Liver (tissue), 9 donors: ENCODE data around the gene GABPB1. TPM values are rescaled to one million over a fixed set of nuclear protein-coding genes. Genes with fewer than 3 reads are reported as not detected.

Experiments
- DNase-seq: peaks from one replicate; pipeline ENCODE4 v3.0.0-alpha.2; 2017; ENCODE audit warnings: low spot score
- H3K27ac ChIP-seq, 2 donors: one replicate each; pipeline ENCODE4 v1.7.0; 2013; ENCODE audit warnings: inconsistent platforms in 2 of 2, low read length in 2 of 2, control low read depth in 1 of 2, low read depth in 1 of 2, mild to moderate bottlenecking in 1 of 2
- H3K27me3 ChIP-seq, 4 donors: one replicate each; pipeline versions ENCODE4 v1.6.1 to v1.7.0; 2013; ENCODE audit warnings: low read length in 3 of 4, inconsistent platforms in 1 of 4, mild to moderate bottlenecking in 1 of 4, moderate library complexity in 1 of 4; ENCODE audit not compliant: control insufficient read depth in 4 of 4, insufficient read depth in 4 of 4
- H3K36me3 ChIP-seq, 4 donors: one replicate each; pipeline versions ENCODE4 v1.6.1 to v1.7.0; 2013; ENCODE audit warnings: low read length in 3 of 4, mild to moderate bottlenecking in 3 of 4, low read depth in 1 of 4, moderate library complexity in 1 of 4; ENCODE audit not compliant: control insufficient read depth in 4 of 4, insufficient read depth in 3 of 4
- H3K4me1 ChIP-seq, 4 donors: one replicate each; pipeline versions ENCODE4 v1.6.1 to v1.7.0; 2013; ENCODE audit warnings: low read length in 3 of 4, mild to moderate bottlenecking in 3 of 4, moderate library complexity in 1 of 4; ENCODE audit not compliant: control insufficient read depth in 4 of 4, insufficient read depth in 4 of 4
- H3K4me3 ChIP-seq, 3 donors: one replicate each; pipeline versions ENCODE4 v1.6.1 to v1.7.0; 2013; ENCODE audit warnings: low read length in 3 of 3, control low read depth in 1 of 3, low read depth in 1 of 3, mild to moderate bottlenecking in 1 of 3
- H3K9ac ChIP-seq, 2 donors: one replicate each; pipeline ENCODE4 v1.7.0; 2013; ENCODE audit warnings: low read length in 2 of 2, mild to moderate bottlenecking in 2 of 2, moderate library complexity in 2 of 2, control low read depth in 1 of 2, low read depth in 1 of 2
- H3K9me3 ChIP-seq, 4 donors: one replicate each; pipeline versions ENCODE4 v1.6.1 to v1.7.0; 2013; ENCODE audit warnings: low read length in 3 of 4; ENCODE audit not compliant: control insufficient read depth in 4 of 4
- EGR1 ChIP-seq, 2 donors: IDR thresholded peaks; 2 replicates each; pipeline ENCODE4 v1.6.1; 2016 to 2018; ENCODE audit warnings: antibody characterized with exemption in 2 of 2, low read depth in 2 of 2
- FOXA1 ChIP-seq: IDR thresholded peaks from 2 replicates; pipeline ENCODE4 v1.6.1; 2016; ENCODE audit warnings: antibody characterized with exemption
- FOXA2 ChIP-seq: IDR thresholded peaks from 2 replicates; pipeline ENCODE4 v1.6.1; 2016; ENCODE audit warnings: antibody characterized with exemption
- GABPA ChIP-seq, 2 donors: IDR thresholded peaks in 1 of 2; conservative IDR thresholded peaks in 1 of 2; 2 replicates each; pipeline ENCODE4 v1.6.1; 2016; ENCODE audit warnings: antibody characterized with exemption in 2 of 2, mild to moderate bottlenecking in 1 of 2, moderate library complexity in 1 of 2
- HNF4A ChIP-seq, 2 donors: conservative IDR thresholded peaks; 2 replicates each; pipeline ENCODE4 v1.6.1; 2016; ENCODE audit warnings: antibody characterized with exemption in 2 of 2, mild to moderate bottlenecking in 2 of 2
- HNF4G ChIP-seq: IDR thresholded peaks from 2 replicates; pipeline ENCODE4 v1.6.1; 2016; ENCODE audit warnings: antibody characterized with exemption
- NR2F2 ChIP-seq: IDR thresholded peaks from 2 replicates; pipeline ENCODE4 v1.6.1; 2016; ENCODE audit warnings: antibody characterized with exemption
- RAD21 ChIP-seq, 2 donors: IDR thresholded peaks; 2 replicates each; pipeline ENCODE4 v1.6.1; 2016; ENCODE audit warnings: antibody characterized with exemption in 2 of 2, mild to moderate bottlenecking in 2 of 2
- RXRA ChIP-seq, 2 donors: IDR thresholded peaks; 2 replicates each; pipeline ENCODE4 v1.6.1; 2017 to 2018; ENCODE audit warnings: antibody characterized with exemption in 2 of 2, mild to moderate bottlenecking in 1 of 2
- SP1 ChIP-seq: IDR thresholded peaks from 2 replicates; pipeline ENCODE4 v1.6.1; 2018; ENCODE audit warnings: antibody characterized with exemption, mild to moderate bottlenecking
- TAF1 ChIP-seq: conservative IDR thresholded peaks from 2 replicates; pipeline ENCODE4 v1.6.1; 2016; ENCODE audit warnings: antibody characterized with exemption, mild to moderate bottlenecking
- YY1 ChIP-seq: IDR thresholded peaks from 2 replicates; pipeline ENCODE4 v1.6.1; 2016; ENCODE audit warnings: antibody characterized with exemption, mild to moderate bottlenecking
- WGBS: extraction: QIAGEN DNeasy Blood & Tissue Kit; methylation state at CpG from one replicate; pipeline ENCODE4 v1.1.7; 2013; 5-methylcytosine and 5-hydroxymethylcytosine counted together
- polyA plus RNA-seq, 2 donors: library from polyadenylated mRNA; stranded (reverse) in 1 of 2; unstranded in 1 of 2; fragments of 200-250 nt in 1 of 2; fragments of >200 nt in 1 of 2; fragmentation: Nextera tagmentation in 1 of 2; extraction: Ambion mirVana in 1 of 2; gene quantifications; one replicate each; pipeline versions ENCODE4 v1.2.1 to v1.2.3, GENCODE V29; 2013 to 2015
- total RNA-seq, 2 donors: library from RNA; depleted of rRNA; stranded (reverse); fragments of >200 nt; gene quantifications; one replicate each; pipeline ENCODE4 v1.2.3, GENCODE V29; 2014
- TF ChIP-seq, protein P1 (sequence below): fragments of 150-350 bp; IDR thresholded peaks from 2 replicates; pipeline ENCODE4 v1.5.1; 2017; ENCODE audit warnings: improper control_type of control experiment, low read depth, low read length; ENCODE audit not compliant: missing input control
- TF ChIP-seq, protein P2 (sequence below): IDR thresholded peaks from 2 replicates; pipeline ENCODE4 v1.6.1; 2016; ENCODE audit warnings: antibody characterized with exemption
- TF ChIP-seq, protein P3 (sequence below): IDR thresholded peaks from 2 replicates; pipeline ENCODE4 v1.6.1; 2016; ENCODE audit warnings: antibody characterized with exemption
- TF ChIP-seq, protein P4 (sequence below): IDR thresholded peaks from 2 replicates; pipeline ENCODE4 v1.6.1; 2016; ENCODE audit warnings: antibody characterized with exemption, mild to moderate bottlenecking
- TF ChIP-seq, protein P5 (sequence below): IDR thresholded peaks from 2 replicates; pipeline ENCODE4 v1.6.1; 2016; ENCODE audit warnings: antibody characterized with exemption
- donor health status: healthy.
- donor health status: healthy.
- donor health status: healthy.
- donor health status: healthy.
- donor health status: healthy.

GABPB1 gene
- total and polyA plus RNA-seq, 4 donors = 4.4 to 23.6 (median 9.8) TPM

DNA sequence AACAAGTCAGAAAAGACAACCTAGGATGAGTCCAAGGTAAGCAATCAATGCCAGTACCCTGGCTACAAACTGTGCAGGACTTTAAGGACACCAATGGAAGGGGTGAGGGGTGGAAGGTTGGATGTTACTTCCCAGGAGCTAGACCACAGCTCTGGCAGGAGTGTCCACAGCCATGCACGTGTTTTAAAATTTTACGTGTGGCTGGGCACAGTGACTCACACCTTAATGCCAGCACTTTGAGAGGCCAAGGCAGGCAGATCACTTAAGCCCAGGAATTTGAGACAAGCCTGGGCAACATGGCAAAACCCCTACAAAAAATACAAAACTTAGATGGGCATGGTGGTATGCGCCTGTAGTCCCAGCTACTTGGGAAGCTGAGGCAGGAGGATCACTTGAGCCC lies 74.7 kb downstream of the GABPB1 start (continued):
- TF ChIP-seq EGR1 (IDR thresholded peaks at IDR 0.05; ENCODE audit: low read depth in 2 of 2) = no peak
- no peak for TF ChIP-seq GABPA (IDR thresholded peaks at IDR 0.05 in 1 of 2, conservative IDR thresholded peaks at IDR 0.05 in 1 of 2)
- TF ChIP-seq HNF4A (conservative IDR thresholded peaks at IDR 0.05) = no peak
- no peak for TF ChIP-seq FOXA1

DNA sequence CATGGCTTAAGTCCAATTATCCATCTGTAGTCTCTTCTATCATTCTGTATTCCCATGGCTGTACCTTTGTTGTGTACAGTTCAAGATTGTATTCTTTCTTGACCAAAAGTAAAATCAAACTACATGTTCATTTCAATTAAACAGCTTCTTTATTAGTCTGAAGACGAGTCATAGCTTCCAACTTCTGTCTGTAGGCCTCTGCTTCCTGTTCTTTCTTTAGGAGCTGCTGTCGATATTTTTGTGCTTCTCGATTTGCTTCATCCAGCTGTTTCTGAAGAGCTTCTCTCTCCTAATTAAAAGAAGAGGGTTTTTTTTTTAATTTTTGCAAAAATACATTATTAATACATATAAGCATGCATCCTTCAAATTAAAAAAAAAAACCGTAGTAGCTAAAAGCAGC lies 76.5 kb downstream of the GABPB1 start:
- no peak for DNase-seq
- WGBS = 90% methylated on average over 4 of the region's 4 CpGs
- H3K4me1 ChIP-seq = no peaks in the 10 kb centered on the region
- H3K9ac ChIP-seq = no peak overlapping the region
- no peak overlapping the region for H3K27ac ChIP-seq
- H3K4me3 ChIP-seq = no peak overlapping the region
- H3K9me3 ChIP-seq = no peaks in the 10 kb centered on the region
- TF ChIP-seq, protein P1, sequence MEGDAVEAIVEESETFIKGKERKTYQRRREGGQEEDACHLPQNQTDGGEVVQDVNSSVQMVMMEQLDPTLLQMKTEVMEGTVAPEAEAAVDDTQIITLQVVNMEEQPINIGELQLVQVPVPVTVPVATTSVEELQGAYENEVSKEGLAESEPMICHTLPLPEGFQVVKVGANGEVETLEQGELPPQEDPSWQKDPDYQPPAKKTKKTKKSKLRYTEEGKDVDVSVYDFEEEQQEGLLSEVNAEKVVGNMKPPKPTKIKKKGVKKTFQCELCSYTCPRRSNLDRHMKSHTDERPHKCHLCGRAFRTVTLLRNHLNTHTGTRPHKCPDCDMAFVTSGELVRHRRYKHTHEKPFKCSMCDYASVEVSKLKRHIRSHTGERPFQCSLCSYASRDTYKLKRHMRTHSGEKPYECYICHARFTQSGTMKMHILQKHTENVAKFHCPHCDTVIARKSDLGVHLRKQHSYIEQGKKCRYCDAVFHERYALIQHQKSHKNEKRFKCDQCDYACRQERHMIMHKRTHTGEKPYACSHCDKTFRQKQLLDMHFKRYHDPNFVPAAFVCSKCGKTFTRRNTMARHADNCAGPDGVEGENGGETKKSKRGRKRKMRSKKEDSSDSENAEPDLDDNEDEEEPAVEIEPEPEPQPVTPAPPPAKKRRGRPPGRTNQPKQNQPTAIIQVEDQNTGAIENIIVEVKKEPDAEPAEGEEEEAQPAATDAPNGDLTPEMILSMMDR = no peak
- TF ChIP-seq YY1 = no peak
- no peak for TF ChIP-seq FOXA2
- TF ChIP-seq, protein P2, sequence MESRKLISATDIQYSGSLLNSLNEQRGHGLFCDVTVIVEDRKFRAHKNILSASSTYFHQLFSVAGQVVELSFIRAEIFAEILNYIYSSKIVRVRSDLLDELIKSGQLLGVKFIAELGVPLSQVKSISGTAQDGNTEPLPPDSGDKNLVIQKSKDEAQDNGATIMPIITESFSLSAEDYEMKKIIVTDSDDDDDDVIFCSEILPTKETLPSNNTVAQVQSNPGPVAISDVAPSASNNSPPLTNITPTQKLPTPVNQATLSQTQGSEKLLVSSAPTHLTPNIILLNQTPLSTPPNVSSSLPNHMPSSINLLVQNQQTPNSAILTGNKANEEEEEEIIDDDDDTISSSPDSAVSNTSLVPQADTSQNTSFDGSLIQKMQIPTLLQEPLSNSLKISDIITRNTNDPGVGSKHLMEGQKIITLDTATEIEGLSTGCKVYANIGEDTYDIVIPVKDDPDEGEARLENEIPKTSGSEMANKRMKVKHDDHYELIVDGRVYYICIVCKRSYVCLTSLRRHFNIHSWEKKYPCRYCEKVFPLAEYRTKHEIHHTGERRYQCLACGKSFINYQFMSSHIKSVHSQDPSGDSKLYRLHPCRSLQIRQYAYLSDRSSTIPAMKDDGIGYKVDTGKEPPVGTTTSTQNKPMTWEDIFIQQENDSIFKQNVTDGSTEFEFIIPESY = no peak
- TF ChIP-seq SP1 = no peak
- TF ChIP-seq FOXA1 = no peak
- TF ChIP-seq RAD21 (IDR thresholded peaks at IDR 0.05) = no peak
- TF ChIP-seq, protein P3, sequence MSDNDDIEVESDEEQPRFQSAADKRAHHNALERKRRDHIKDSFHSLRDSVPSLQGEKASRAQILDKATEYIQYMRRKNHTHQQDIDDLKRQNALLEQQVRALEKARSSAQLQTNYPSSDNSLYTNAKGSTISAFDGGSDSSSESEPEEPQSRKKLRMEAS = no peak
- no peak for TF ChIP-seq RXRA (IDR thresholded peaks at IDR 0.05)
- TF ChIP-seq EGR1 (IDR thresholded peaks at IDR 0.05; ENCODE audit: low read depth in 2 of 2) = no peak
- TF ChIP-seq, protein P4, sequence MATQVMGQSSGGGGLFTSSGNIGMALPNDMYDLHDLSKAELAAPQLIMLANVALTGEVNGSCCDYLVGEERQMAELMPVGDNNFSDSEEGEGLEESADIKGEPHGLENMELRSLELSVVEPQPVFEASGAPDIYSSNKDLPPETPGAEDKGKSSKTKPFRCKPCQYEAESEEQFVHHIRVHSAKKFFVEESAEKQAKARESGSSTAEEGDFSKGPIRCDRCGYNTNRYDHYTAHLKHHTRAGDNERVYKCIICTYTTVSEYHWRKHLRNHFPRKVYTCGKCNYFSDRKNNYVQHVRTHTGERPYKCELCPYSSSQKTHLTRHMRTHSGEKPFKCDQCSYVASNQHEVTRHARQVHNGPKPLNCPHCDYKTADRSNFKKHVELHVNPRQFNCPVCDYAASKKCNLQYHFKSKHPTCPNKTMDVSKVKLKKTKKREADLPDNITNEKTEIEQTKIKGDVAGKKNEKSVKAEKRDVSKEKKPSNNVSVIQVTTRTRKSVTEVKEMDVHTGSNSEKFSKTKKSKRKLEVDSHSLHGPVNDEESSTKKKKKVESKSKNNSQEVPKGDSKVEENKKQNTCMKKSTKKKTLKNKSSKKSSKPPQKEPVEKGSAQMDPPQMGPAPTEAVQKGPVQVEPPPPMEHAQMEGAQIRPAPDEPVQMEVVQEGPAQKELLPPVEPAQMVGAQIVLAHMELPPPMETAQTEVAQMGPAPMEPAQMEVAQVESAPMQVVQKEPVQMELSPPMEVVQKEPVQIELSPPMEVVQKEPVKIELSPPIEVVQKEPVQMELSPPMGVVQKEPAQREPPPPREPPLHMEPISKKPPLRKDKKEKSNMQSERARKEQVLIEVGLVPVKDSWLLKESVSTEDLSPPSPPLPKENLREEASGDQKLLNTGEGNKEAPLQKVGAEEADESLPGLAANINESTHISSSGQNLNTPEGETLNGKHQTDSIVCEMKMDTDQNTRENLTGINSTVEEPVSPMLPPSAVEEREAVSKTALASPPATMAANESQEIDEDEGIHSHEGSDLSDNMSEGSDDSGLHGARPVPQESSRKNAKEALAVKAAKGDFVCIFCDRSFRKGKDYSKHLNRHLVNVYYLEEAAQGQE = no peak
- no peak for TF ChIP-seq NR2F2
- TF ChIP-seq HNF4G = no peak
- TF ChIP-seq TAF1 = no peak
- TF ChIP-seq, protein P5, sequence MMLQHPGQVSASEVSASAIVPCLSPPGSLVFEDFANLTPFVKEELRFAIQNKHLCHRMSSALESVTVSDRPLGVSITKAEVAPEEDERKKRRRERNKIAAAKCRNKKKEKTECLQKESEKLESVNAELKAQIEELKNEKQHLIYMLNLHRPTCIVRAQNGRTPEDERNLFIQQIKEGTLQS = no peak
- TF ChIP-seq GABPA (IDR thresholded peaks at IDR 0.05 in 1 of 2, conservative IDR thresholded peaks at IDR 0.05 in 1 of 2) = no peak
- H3K36me3 ChIP-seq = peaks cover 0 to 3% (median 0%) of the 10 kb centered on the region in 4 donors
- H3K27me3 ChIP-seq = no peaks in the 10 kb centered on the region
